ENCODE data around the gene TBC1D2B.

DNA sequence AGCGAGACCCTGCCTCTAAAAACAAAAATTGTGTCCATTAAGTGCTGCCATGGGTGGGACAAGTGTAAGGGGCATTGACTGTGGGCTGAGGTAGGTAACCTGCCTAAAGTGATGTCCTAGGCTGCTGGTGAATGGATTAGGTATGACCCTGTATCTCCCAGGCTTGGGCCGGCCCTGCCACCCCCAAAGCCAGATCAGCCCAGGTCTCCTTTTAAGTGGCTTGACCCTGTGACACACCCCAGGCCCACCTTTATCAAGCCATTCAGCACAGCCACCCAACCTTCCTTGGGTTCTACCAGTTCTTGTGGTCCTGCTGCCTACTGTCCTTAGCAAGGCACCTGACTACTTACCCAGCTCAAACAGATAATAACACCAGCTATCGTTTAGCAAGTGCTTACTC, 35.0 kb upstream of the TBC1D2B start:
- TF ChIP-seq, protein P1, sequence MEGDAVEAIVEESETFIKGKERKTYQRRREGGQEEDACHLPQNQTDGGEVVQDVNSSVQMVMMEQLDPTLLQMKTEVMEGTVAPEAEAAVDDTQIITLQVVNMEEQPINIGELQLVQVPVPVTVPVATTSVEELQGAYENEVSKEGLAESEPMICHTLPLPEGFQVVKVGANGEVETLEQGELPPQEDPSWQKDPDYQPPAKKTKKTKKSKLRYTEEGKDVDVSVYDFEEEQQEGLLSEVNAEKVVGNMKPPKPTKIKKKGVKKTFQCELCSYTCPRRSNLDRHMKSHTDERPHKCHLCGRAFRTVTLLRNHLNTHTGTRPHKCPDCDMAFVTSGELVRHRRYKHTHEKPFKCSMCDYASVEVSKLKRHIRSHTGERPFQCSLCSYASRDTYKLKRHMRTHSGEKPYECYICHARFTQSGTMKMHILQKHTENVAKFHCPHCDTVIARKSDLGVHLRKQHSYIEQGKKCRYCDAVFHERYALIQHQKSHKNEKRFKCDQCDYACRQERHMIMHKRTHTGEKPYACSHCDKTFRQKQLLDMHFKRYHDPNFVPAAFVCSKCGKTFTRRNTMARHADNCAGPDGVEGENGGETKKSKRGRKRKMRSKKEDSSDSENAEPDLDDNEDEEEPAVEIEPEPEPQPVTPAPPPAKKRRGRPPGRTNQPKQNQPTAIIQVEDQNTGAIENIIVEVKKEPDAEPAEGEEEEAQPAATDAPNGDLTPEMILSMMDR (IDR thresholded peaks at IDR 0.05; ENCODE audit: extremely low read depth in 1 of 2, insufficient read depth in 1 of 2, low read depth in 1 of 2, low read length in 2 of 2): no peak
- TF ChIP-seq POLR2A (IDR thresholded peaks at IDR 0.05; ENCODE audit: low read depth, low read length) (no peak), GATA2 (IDR thresholded peaks at IDR 0.05; ENCODE audit: insufficient read depth, insufficient read length, low read depth, low read length) (no peak), EZH2 (IDR thresholded peaks at IDR 0.05; ENCODE audit: borderline replicate concordance, low read depth, low read length, severe bottlenecking) (no peak), MYC (IDR thresholded peaks at IDR 0.05; ENCODE audit: low read depth, low read length) (no peak)
- TF ChIP-seq, protein P2, sequence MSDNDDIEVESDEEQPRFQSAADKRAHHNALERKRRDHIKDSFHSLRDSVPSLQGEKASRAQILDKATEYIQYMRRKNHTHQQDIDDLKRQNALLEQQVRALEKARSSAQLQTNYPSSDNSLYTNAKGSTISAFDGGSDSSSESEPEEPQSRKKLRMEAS (IDR thresholded peaks at IDR 0.05; ENCODE audit: insufficient read depth, insufficient read length): no peak

Data from endothelial cell of umbilical vein (primary cell).